BLaER1 (cell line): ENCODE results near the gene SLC4A4.

Source experiments
- H3K27ac ChIP-seq: shearing (Covaris generic); formaldehyde crosslinking; 2 replicates; pipeline ENCODE4 v1.8.1; 2022
- H3K27me3 ChIP-seq: shearing (Covaris generic); formaldehyde crosslinking; 2 replicates; pipeline ENCODE4 v1.8.1; 2022
- H3K36me3 ChIP-seq: shearing (Covaris generic); formaldehyde crosslinking; 2 replicates; pipeline ENCODE4 v1.8.1; 2022
- H3K4me1 ChIP-seq: shearing (Covaris generic); formaldehyde crosslinking; 2 replicates; pipeline ENCODE4 v1.8.1; 2022
- H3K4me2 ChIP-seq: shearing (Covaris generic); formaldehyde crosslinking; 2 replicates; pipeline ENCODE4 v1.8.1; 2022
- H3K4me3 ChIP-seq: shearing (Covaris generic); formaldehyde crosslinking; 2 replicates; pipeline ENCODE4 v1.8.1; 2022
- H3K9ac ChIP-seq: shearing (Covaris generic); formaldehyde crosslinking; 2 replicates; pipeline ENCODE4 v1.8.1; 2022
- H3K9me3 ChIP-seq: shearing (Covaris generic); formaldehyde crosslinking; 2 replicates; pipeline ENCODE4 v1.8.1; 2022
- H4K20me1 ChIP-seq: shearing (Covaris generic); formaldehyde crosslinking; 2 replicates; pipeline ENCODE4 v1.8.1; 2022
- Cebpa-rat ChIP-seq: shearing (Covaris generic); IDR thresholded peaks from 2 replicates; pipeline ENCODE4 v1.8.1; 2022

Gene SLC4A4

DNA sequence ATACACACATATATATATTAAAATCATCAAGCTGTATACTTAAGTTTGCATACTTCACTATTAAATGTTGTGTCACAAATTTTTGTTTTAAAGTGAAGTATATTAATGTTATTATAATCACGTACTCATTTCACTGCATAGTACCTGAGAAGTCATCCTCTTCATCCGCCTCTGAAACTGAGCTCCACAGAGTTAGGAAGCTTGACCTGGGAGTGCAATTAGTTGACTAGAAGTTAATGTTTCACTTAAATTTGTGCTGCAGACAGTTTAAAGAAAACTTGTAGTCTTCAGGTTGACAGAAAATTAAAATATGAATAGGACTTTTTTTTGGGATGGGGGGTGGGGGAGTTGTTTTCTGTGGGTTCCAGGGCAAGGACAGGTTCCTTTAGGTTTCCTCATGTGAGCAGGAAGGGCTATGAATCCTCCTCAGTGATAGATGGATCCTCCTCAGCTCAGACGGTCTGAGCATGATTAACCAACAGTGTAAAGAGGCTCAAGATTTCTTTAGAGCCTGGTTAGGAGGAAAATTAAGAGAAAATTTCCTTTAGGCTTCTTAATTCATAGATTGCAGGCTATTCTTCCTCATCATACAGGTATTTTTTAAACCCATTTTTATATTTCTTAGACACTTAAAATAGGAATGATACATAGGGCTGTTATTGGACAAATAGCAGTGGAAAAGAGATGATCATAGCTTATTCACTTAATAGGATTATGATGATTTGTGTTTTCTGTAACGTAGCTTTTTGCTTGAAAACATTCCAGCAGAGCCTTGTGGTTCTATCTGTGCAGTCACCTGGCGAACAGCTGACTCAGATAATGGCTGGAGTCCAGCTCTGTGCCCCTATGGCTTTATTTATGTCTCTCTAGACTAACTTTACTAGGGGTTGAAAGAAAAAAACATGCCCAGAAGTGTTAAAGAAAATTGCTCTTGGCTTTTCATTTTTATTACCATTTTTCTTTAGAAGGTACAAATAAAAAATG lies 102.7 kb downstream of the SLC4A4 start:
- H3K4me1 ChIP-seq: no peaks in the 10 kb centered on the region
- H3K4me3 ChIP-seq: no peak overlapping the region
- H4K20me1 ChIP-seq: no peaks in the 10 kb centered on the region
- H3K27me3 ChIP-seq: no peaks in the 10 kb centered on the region
- no peak overlapping the region for H3K27ac ChIP-seq
- H3K9me3 ChIP-seq: no peaks in the 10 kb centered on the region
- H3K9ac ChIP-seq: no peak overlapping the region
- H3K36me3 ChIP-seq: no peaks in the 10 kb centered on the region
- TF ChIP-seq Cebpa-rat: no peak
- H3K4me2 ChIP-seq: no peak overlapping the region

DNA sequence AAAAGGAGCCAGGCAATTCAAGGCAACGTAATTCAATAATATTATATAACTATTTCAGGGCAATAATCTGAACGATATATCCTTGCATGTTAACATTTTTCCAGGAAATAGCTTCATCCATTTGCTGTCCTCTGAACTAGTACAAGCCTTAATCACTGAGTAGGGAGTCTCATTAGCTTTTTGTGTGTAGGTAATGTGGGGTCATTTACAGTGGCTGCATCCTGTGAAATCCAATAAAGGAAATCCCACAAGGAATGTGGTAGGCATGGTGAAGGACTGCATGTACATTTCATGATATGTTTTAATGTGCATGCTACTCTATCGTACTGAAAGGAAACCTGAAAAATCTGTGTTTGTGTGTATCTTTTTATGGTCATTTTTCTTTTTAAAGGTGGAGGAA lies 103.5 kb downstream of the SLC4A4 start:
- Histone ChIP-seq H3K36me3 (no peaks in the 10 kb centered on the region), H3K27me3 (no peaks in the 10 kb centered on the region), H3K27ac (no peak overlapping the region), H3K9me3 (no peaks in the 10 kb centered on the region), H3K4me3 (no peak overlapping the region), H3K9ac (no peak overlapping the region), H4K20me1 (no peaks in the 10 kb centered on the region), H3K4me2 (no peak overlapping the region), H3K4me1 (no peaks in the 10 kb centered on the region)
- TF ChIP-seq Cebpa-rat: no peak

DNA sequence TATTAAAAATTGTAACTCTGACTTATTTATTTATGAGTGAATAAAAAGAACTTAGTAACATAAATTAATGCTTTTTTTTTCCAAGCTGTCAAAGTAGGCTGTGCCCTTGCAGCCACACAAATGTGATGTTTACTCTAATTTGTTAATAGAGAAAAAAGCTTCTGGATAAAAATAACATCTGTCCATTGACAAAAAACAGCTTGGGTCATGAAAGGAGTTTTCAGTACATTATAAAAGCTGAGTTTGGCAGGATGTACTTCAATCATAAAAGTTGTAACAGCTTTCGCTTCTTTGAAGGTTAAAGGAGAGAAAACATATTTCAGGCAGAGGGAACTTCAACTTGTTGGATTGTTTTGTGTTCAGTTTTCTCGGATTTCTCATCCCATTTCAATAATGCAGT lies 105.6 kb downstream of the SLC4A4 start:
- H3K9me3 ChIP-seq: no peaks in the 10 kb centered on the region
- no peak overlapping the region for H3K4me3 ChIP-seq
- no peak for TF ChIP-seq Cebpa-rat
- no peak overlapping the region for H3K4me2 ChIP-seq
- no peak overlapping the region for H3K9ac ChIP-seq
- H3K36me3 ChIP-seq: no peaks in the 10 kb centered on the region
- H4K20me1 ChIP-seq: no peaks in the 10 kb centered on the region
- H3K27me3 ChIP-seq: no peaks in the 10 kb centered on the region
- H3K27ac ChIP-seq: no peak overlapping the region
- peaks cover 5% of the 10 kb centered on the region; the same call in 1 of the 2 replicates for H3K4me1 ChIP-seq

DNA sequence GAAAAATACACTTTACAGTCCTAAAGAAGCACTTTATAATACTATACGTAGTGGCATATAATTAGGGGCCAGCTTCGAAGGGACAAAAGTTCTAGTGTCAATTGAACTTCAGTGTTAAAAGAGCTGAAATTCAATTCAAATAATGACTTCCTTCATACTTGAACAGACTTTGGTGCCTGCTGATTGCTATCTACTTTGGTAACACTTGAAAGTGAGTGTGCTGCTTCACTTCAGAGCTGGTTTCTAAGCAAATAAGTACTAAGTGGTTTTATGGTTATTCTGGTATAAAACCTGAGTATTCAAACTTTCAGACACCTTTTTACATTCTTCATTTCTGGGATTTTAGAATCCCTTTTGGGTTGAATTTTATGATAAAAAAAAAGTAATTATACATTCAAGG lies 107.0 kb downstream of the SLC4A4 start:
- Histone ChIP-seq H3K4me2 (no peak overlapping the region), H3K4me3 (no peak overlapping the region), H3K9ac (no peak overlapping the region), H3K27me3 (no peaks in the 10 kb centered on the region), H3K9me3 (no peaks in the 10 kb centered on the region), H3K4me1 (peaks cover 5% of the 10 kb centered on the region; the same call in 1 of the 2 replicates), H4K20me1 (no peaks in the 10 kb centered on the region), H3K27ac (no peak overlapping the region), H3K36me3 (no peaks in the 10 kb centered on the region)
- TF ChIP-seq Cebpa-rat: no peak

DNA sequence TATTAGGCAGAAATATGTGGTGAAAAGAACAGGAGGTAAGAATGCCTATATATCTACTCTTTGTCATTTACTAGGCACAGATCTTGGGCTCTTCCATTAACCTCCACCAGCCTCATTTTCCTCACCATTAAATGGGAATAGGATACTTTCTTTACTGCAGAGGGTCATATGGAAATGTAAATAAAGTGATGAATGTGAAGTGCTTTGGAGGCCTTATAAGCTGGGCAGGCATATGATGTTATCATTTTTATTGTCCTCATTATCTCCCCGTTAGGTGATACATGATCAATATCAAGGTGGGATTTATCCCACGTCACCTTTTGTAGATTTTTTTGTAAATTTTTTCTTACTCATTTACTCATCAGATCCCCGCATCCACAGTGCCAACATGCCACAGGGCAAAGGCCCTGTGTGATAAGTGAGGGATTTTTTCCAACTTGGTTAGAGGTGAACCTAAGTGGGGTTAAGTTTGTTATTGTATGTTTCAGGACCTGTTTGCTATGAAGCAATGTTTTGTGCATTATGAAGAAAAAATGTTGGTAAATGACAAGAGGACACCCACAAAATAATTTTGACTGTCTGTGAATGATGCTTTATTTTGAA lies 107.8 kb downstream of the SLC4A4 start:
- Histone ChIP-seq H3K4me2 (no peak overlapping the region), H3K4me1 (peaks cover 5% of the 10 kb centered on the region; the same call in 1 of the 2 replicates), H3K9ac (no peak overlapping the region), H3K9me3 (no peaks in the 10 kb centered on the region), H3K36me3 (no peaks in the 10 kb centered on the region), H3K27ac (no peak overlapping the region), H3K27me3 (no peaks in the 10 kb centered on the region), H3K4me3 (no peak overlapping the region), H4K20me1 (no peaks in the 10 kb centered on the region)
- no peak for TF ChIP-seq Cebpa-rat

DNA sequence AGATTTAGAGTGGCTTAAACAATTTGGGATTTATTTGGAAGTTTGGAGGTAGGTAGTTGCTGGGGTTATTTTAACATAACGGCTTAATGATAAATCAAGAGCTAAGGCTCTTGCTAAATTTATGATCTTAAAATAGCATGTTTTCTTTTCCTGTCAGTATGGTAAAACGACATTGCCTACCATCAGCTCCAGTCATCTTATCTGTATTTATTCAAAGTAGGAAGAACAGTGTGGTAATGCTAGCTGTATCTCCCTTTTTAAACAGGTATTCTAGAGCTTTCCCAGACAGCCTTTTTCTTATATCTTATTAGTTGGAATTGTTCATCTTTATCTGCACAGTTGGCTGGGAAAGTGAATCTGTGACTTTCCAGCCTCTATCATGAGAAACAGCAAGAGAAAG lies 110.2 kb downstream of the SLC4A4 start:
- no peaks in the 10 kb centered on the region for H3K27me3 ChIP-seq
- no peak overlapping the region for H3K27ac ChIP-seq
- no peak overlapping the region for H3K4me3 ChIP-seq
- no peak for TF ChIP-seq Cebpa-rat
- H3K36me3 ChIP-seq: no peaks in the 10 kb centered on the region
- H3K4me1 ChIP-seq: peaks cover 5% of the 10 kb centered on the region; the same call in 1 of the 2 replicates
- H4K20me1 ChIP-seq: no peaks in the 10 kb centered on the region
- H3K9ac ChIP-seq: no peak overlapping the region
- H3K4me2 ChIP-seq: no peak overlapping the region
- H3K9me3 ChIP-seq: no peaks in the 10 kb centered on the region

DNA sequence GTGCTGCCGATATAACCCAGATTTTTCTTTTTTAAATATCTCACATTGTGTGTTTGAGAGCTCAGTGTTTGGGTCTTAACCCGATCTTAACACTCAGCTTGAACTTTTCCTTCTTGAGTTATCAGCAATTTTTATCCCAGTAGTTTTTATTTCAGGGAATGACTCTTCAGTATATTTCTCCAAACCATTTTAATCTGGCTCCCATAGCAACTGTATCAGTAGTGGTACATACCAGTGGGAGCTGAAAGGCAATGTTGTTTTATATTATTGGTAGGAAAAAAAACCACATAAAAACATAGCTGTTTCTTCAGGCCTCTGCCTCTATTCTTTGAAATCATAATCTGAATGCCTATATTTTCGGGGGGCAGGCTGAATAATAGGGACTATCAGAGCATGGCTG lies 111.1 kb downstream of the SLC4A4 start:
- no peak overlapping the region for H3K27ac ChIP-seq
- H3K9me3 ChIP-seq: no peaks in the 10 kb centered on the region
- no peak overlapping the region for H3K4me2 ChIP-seq
- no peak for TF ChIP-seq Cebpa-rat
- H3K36me3 ChIP-seq: no peaks in the 10 kb centered on the region
- H3K27me3 ChIP-seq: no peaks in the 10 kb centered on the region
- no peaks in the 10 kb centered on the region for H4K20me1 ChIP-seq
- no peak overlapping the region for H3K4me3 ChIP-seq
- no peak overlapping the region for H3K9ac ChIP-seq
- peaks cover 5% of the 10 kb centered on the region; the same call in 1 of the 2 replicates for H3K4me1 ChIP-seq

DNA sequence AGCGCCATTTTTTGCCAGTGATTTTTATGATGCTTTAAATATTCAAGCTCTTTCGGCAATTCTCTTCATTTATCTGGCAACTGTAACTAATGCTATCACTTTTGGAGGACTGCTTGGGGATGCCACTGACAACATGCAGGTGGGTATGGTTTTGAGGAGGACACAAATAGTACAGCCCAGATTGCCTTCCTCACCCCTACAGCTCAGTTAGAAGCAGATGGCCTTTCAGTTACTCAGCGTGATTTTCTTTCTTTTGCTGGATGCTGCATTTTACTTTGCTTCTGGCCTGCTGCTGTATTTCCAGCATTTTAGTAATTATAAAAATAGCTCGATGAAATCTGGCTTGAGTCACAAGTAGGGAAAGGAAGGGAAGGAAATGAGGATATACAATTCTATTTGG lies 114.7 kb downstream of the SLC4A4 start:
- Histone ChIP-seq H3K4me2 (no peak overlapping the region), H3K9ac (no peak overlapping the region), H3K9me3 (no peaks in the 10 kb centered on the region), H3K27me3 (no peaks in the 10 kb centered on the region), H3K27ac (no peak overlapping the region), H3K4me3 (no peak overlapping the region), H3K4me1 (peaks cover 5% of the 10 kb centered on the region; the same call in 1 of the 2 replicates), H3K36me3 (no peaks in the 10 kb centered on the region), H4K20me1 (no peaks in the 10 kb centered on the region)
- no peak for TF ChIP-seq Cebpa-rat

DNA sequence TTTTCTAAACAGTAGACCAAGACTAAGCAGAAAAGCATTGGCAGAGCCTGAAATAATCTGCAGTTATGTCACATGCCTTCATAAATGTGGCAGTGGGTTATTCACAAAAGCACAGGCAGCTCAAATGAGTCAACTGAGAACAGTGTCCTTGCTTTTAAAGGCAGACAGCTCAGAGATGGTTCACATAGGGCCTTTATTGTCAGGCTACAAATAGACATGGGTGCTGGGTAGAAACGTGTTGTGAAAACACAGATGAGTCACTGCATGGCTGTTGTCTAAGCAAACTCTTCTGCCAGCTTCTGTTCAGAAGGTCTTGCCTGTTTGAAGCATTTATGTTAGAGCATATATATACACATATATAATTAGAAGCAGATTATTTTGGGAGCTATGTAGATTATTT lies 118.0 kb downstream of the SLC4A4 start:
- H3K9ac ChIP-seq: no peak overlapping the region
- no peaks in the 10 kb centered on the region for H3K36me3 ChIP-seq
- no peaks in the 10 kb centered on the region for H3K9me3 ChIP-seq
- H3K27me3 ChIP-seq: no peaks in the 10 kb centered on the region
- H3K4me3 ChIP-seq: no peak overlapping the region
- no peak for TF ChIP-seq Cebpa-rat
- no peak overlapping the region for H3K27ac ChIP-seq
- H4K20me1 ChIP-seq: no peaks in the 10 kb centered on the region
- H3K4me2 ChIP-seq: no peak overlapping the region
- no peaks in the 10 kb centered on the region for H3K4me1 ChIP-seq

DNA sequence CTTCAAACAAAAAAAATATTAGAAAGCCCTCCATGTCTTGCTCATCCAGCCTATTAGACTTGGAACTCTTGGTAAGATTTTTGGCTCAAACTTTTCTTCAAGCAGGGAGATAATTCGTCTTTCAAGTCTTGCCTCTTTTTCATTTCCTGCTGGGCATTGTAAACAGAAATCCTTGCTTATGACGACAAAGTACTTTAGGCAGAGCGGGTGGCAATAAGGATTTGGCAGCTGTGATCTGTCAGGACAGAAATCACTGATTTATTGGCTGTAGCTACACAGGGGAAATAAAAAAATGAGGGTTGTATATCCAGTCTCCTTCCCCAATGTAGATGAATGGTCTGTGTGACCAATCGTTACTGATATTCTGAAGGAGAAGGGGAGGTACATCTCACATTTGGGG lies 121.6 kb downstream of the SLC4A4 start:
- no peaks in the 10 kb centered on the region for H3K9me3 ChIP-seq
- no peaks in the 10 kb centered on the region for H3K27me3 ChIP-seq
- H3K27ac ChIP-seq: no peak overlapping the region
- H4K20me1 ChIP-seq: no peaks in the 10 kb centered on the region
- no peak overlapping the region for H3K9ac ChIP-seq
- no peak overlapping the region for H3K4me2 ChIP-seq
- no peaks in the 10 kb centered on the region for H3K4me1 ChIP-seq
- H3K4me3 ChIP-seq: no peak overlapping the region
- TF ChIP-seq Cebpa-rat: no peak
- H3K36me3 ChIP-seq: no peaks in the 10 kb centered on the region
